ENCODE results near the gene NIP7. TPM values are rescaled to one million over a fixed set of nuclear protein-coding genes. Genes with fewer than 3 reads are reported as not detected.

NIP7 gene
- total and polyA plus RNA-seq, 9 of the 15 experiments (the other 6 are each of a cell fraction or from before 2014, with no cell fraction given) = 28.9 to 85.5 (median 72.5) TPM

- TF ChIP-seq HDAC3 (IDR thresholded peaks at IDR 0.05; ENCODE audit: borderline replicate concordance, partially characterized antibody) (no peak), PURB (CRISPR knock-in tag; IDR thresholded peaks at IDR 0.05; ENCODE audit: low read depth) (no peak), GTF2E2 (tag; IDR thresholded peaks at IDR 0.05) (0 out of 2 replicates have a peak, but pooled peaks have one; percentile 35), CHD1 (IDR thresholded peaks at IDR 0.05; ENCODE audit: low read length) (no peak), NFRKB (IDR thresholded peaks at IDR 0.05; ENCODE audit: low read depth) (no peak), ATF1 (CRISPR knock-in tag; IDR thresholded peaks at IDR 0.05) (no peak), ATF1 (tag; IDR thresholded peaks at IDR 0.05) (no peak), HEY1 (CRISPR knock-in tag; IDR thresholded peaks at IDR 0.05; ENCODE audit: borderline replicate concordance) (no peak), ZBED1 (IDR thresholded peaks at IDR 0.05) (no peak), RBFOX2 (IDR thresholded peaks at IDR 0.05; ENCODE audit: low read depth, low read length) (no peak), DPF2 (IDR thresholded peaks at IDR 0.05) (peak; percentile 52), PML (IDR thresholded peaks at IDR 0.05; ENCODE audit: low read length) (no peak), FOSL1 (tag; conservative IDR thresholded peaks at IDR 0.05) (0 out of 2 replicates have a peak, but pooled peaks have one; percentile 31), HES1 (IDR thresholded peaks at IDR 0.05; ENCODE audit: low read depth) (no peak), MYC (IDR thresholded peaks at IDR 0.05; ENCODE audit: low read depth, low read length) (no peak), MYC (CRISPR knock-in tag; IDR thresholded peaks at IDR 0.05; ENCODE audit: borderline replicate concordance, low read depth) (no peak), ZNF174 (CRISPR knock-in tag; IDR thresholded peaks at IDR 0.05) (no peak), ZNF592 (IDR thresholded peaks at IDR 0.05) (no peak), ZFPM2 (CRISPR knock-in tag; IDR thresholded peaks at IDR 0.05) (no peak), UBTF (IDR thresholded peaks at IDR 0.05; ENCODE audit: borderline replicate concordance in 1 of 2, low read depth in 2 of 2, low read length in 2 of 2) (no peak), ZNF3 (CRISPR knock-in tag; IDR thresholded peaks at IDR 0.05) (no peak)
Observed at GRCh38 chr16:69367980-69368379, 28.4 kb downstream of the NIP7 start (continued).

Data from K562 (cell line).